Lung (tissue), 12 donors: ENCODE results near the gene ASAP2. TPM values are rescaled to one million over a fixed set of nuclear protein-coding genes. Genes with fewer than 3 reads are reported as not detected.

Experiments
- ATAC-seq: fragments of 200-7000 bp; cut with Tn5 transposase; one replicate; pipeline ENCODE4 v1.9.1; 2020; ENCODE audit warnings: moderate number of reproducible peaks; ENCODE audit not compliant: insufficient read depth, low FRiP score
- DNase-seq, 3 donors: peaks; one replicate each; pipeline ENCODE4 v3.0.0-alpha.2; 2013 to 2017
- H3K27ac ChIP-seq, 2 donors: one replicate each; pipeline ENCODE4 v1.5.1; 2013; ENCODE audit warnings: mild to moderate bottlenecking in 2 of 2, moderate library complexity in 2 of 2, control low read depth in 1 of 2, inconsistent platforms in 1 of 2, low read depth in 1 of 2, low read length in 1 of 2
- H3K27me3 ChIP-seq, 3 donors: one replicate each; pipeline ENCODE4 v1.5.1; 2013; ENCODE audit warnings: low read length in 2 of 3; ENCODE audit not compliant: control insufficient read depth in 3 of 3, insufficient read depth in 3 of 3
- H3K36me3 ChIP-seq, 4 donors: one replicate each; pipeline ENCODE4 v1.5.1; 2013; ENCODE audit warnings: low read length in 4 of 4, mild to moderate bottlenecking in 1 of 4, moderate library complexity in 1 of 4; ENCODE audit not compliant: control insufficient read depth in 4 of 4, insufficient read depth in 4 of 4
- H3K4me1 ChIP-seq, 5 donors: one replicate each; pipeline ENCODE4 v1.5.1; 2013; ENCODE audit warnings: low read length in 5 of 5, mild to moderate bottlenecking in 2 of 5, moderate library complexity in 1 of 5; ENCODE audit not compliant: control insufficient read depth in 5 of 5, insufficient read depth in 5 of 5
- H3K4me3 ChIP-seq: one replicate; pipeline ENCODE4 v1.5.1; 2013; ENCODE audit warnings: mild to moderate bottlenecking, control low read depth, moderate library complexity
- H3K9ac ChIP-seq, 2 donors: one replicate each; pipeline ENCODE4 v1.5.1; 2013; ENCODE audit warnings: low read length in 2 of 2, control low read depth in 1 of 2; ENCODE audit not compliant: insufficient read depth in 1 of 2
- H3K9me3 ChIP-seq, 4 donors: one replicate each; pipeline ENCODE4 v1.5.1; 2013; ENCODE audit warnings: low read length in 3 of 4, mild to moderate bottlenecking in 1 of 4, moderate library complexity in 1 of 4; ENCODE audit not compliant: control insufficient read depth in 4 of 4, insufficient read depth in 3 of 4
- CTCF ChIP-seq: IDR thresholded peaks from 2 replicates; pipeline ENCODE4 v1.5.1; 2012; ENCODE audit warnings: mild to moderate bottlenecking; ENCODE audit errors: control extremely low read depth, extremely low read depth
- WGBS, 2 donors: extraction: QIAGEN DNeasy Blood & Tissue Kit; methylation state at CpG; one replicate each; pipeline ENCODE4 v1.1.7; 2013; 5-methylcytosine and 5-hydroxymethylcytosine counted together
- polyA plus RNA-seq, 2 donors: library from polyadenylated mRNA; stranded (reverse); fragments of 200-250 nt; gene quantifications; one replicate each; pipeline ENCODE4 v1.2.1, GENCODE V29; 2013
- total RNA-seq, 2 donors: library from RNA; depleted of rRNA in 1 of 2; stranded (reverse); fragments of >200 nt in 1 of 2; gene quantifications; one replicate each; pipeline ENCODE4 v1.2.1, GENCODE V29; 2014 to 2021
- donor health status: control.
- donor health status: control.
- donor health status: Bipolar disorder and iron deficiency.
- donor health status: healthy.
- donor health status: DM: yes; HTN: yes; CAD: no.

The ASAP2 gene
- total and polyA plus RNA-seq, 4 donors: 7.4 to 30.9 (median 17.0) TPM

GRCh38 chr2:9334761-9335160 lies 128.1 kb downstream of the ASAP2 start:
- Histone ChIP-seq H3K4me1 (peaks cover 0 to 52% (median 31%) of the 10 kb centered on the region in 5 donors), H3K27me3 (no peaks in the 10 kb centered on the region), H3K36me3 (peaks cover 0 to 4% (median 3%) of the 10 kb centered on the region in 4 donors), H3K9ac (no peak overlapping the region), H3K9me3 (no peaks in the 10 kb centered on the region), H3K27ac (no peak overlapping the region), H3K4me3 (no peak overlapping the region)
- DNase-seq: no peak
- WGBS, 2 donors: 91 to 93% methylated on average over 14 of the region's 14 CpGs
- ATAC-seq: no peak
- no peak for TF ChIP-seq CTCF

DNA sequence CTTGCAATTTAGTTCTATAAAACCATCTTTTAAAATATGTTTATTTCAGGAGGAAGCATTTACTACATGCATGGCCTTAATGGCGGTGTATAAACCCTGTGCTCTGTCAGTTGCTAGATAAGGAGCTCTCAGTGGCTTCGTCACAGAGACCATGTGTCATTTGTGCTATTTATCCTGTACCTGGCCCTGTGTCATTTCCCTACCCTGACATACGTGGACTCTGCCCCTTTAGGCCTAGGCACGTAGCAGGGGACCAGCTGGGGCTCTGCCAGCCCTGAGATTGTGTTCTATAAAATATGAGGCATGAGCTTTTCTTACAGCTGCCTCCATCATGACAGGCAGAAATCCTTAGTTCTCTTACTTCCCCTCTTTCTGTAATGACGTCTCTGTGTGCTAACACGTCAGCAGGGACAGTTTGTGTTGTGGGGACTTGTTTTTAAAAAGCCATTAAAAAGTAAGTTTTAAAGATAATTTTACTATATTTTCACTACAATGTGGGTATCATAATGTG lies 128.8 kb downstream of the ASAP2 start:
- 62 to 83% methylated on average over 6 of the region's 6 CpGs for WGBS, 2 donors
- H3K9me3 ChIP-seq: no peaks in the 10 kb centered on the region
- H3K27ac ChIP-seq: no peak overlapping the region
- no peak overlapping the region for H3K9ac ChIP-seq
- no peaks in the 10 kb centered on the region for H3K27me3 ChIP-seq
- no peak for TF ChIP-seq CTCF
- H3K4me1 ChIP-seq: peaks cover 0 to 45% (median 26%) of the 10 kb centered on the region in 5 donors
- no peak for ATAC-seq
- no peak for DNase-seq
- H3K4me3 ChIP-seq: no peak overlapping the region
- peaks cover 0 to 4% (median 3%) of the 10 kb centered on the region in 4 donors for H3K36me3 ChIP-seq

DNA sequence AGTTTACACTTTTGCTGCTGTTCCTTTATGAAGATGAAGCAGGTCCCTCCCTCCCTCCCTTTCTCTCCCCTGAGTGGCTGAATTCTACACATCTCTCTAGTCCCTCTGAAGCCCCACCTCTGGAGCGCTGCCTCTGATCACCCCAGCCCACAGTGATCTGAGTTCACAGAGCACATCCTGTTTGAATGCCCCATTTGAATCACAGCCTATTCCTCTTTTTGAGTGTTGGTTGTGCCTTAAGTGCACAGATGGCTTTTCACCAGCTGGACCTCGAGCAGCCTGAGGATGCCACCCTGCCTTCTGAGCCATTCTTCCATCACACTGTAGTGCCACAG lies 129.6 kb downstream of the ASAP2 start:
- DNase-seq (peak; percentile 49 to 63 (median 52)), ATAC-seq (no peak)

More for the DNA sequence above, 129.6 kb downstream of the ASAP2 start:
- H3K9ac ChIP-seq: no peak overlapping the region
- no peaks in the 10 kb centered on the region for H3K27me3 ChIP-seq
- WGBS, 2 donors: 46 to 61% methylated on average over 2 of the region's 2 CpGs
- peaks cover 0 to 37% (median 24%) of the 10 kb centered on the region in 5 donors for H3K4me1 ChIP-seq
- peaks cover 0 to 4% (median 3%) of the 10 kb centered on the region in 4 donors for H3K36me3 ChIP-seq
- no peaks in the 10 kb centered on the region for H3K9me3 ChIP-seq
- TF ChIP-seq CTCF: no peak
- no peak overlapping the region for H3K4me3 ChIP-seq
- no peak overlapping the region for H3K27ac ChIP-seq
